T-helper 2 cell treated with Interferon-gamma antibody and Interleukin-4, amounts not matched to agents 5 μg/mL and 100 μg/mL, for 36 hours (primary cell): Measurements from ENCODE around the gene APOBEC3F.
A peak's percentile ranks its signal among the peaks of the same experiment; 100 is the strongest.
"Not testable (repeated sequence)": the region's sequence is repeated elsewhere in the genome, so short reads cannot be mapped to it uniquely, and the experiment has no call there.

Experiments
- DNase-seq: peaks from one replicate; pipeline ENCODE4 v3.0.0; 2021; ENCODE audit warnings: low spot score
- H3K27ac Mint-ChIP-seq: one replicate; pipeline ENCODE4 v1.8.0; 2021; ENCODE audit warnings: mild to moderate bottlenecking, mixed read lengths
- H3K27me3 Mint-ChIP-seq: one replicate; pipeline ENCODE4 v1.8.0; 2021; ENCODE audit warnings: low read depth, mixed read lengths
- H3K36me3 Mint-ChIP-seq: one replicate; pipeline ENCODE4 v1.8.0; 2021; ENCODE audit warnings: low read depth, mixed read lengths
- H3K4me1 Mint-ChIP-seq: one replicate; pipeline ENCODE4 v1.8.0; 2021; ENCODE audit warnings: low read depth, mixed read lengths
- H3K4me3 Mint-ChIP-seq: one replicate; pipeline ENCODE4 v1.8.0; 2022; ENCODE audit warnings: mild to moderate bottlenecking, moderate library complexity, mixed read lengths
- H3K9me3 Mint-ChIP-seq: one replicate; pipeline ENCODE4 v1.8.0; 2021; ENCODE audit warnings: mixed read lengths

The APOBEC3F gene

DNA sequence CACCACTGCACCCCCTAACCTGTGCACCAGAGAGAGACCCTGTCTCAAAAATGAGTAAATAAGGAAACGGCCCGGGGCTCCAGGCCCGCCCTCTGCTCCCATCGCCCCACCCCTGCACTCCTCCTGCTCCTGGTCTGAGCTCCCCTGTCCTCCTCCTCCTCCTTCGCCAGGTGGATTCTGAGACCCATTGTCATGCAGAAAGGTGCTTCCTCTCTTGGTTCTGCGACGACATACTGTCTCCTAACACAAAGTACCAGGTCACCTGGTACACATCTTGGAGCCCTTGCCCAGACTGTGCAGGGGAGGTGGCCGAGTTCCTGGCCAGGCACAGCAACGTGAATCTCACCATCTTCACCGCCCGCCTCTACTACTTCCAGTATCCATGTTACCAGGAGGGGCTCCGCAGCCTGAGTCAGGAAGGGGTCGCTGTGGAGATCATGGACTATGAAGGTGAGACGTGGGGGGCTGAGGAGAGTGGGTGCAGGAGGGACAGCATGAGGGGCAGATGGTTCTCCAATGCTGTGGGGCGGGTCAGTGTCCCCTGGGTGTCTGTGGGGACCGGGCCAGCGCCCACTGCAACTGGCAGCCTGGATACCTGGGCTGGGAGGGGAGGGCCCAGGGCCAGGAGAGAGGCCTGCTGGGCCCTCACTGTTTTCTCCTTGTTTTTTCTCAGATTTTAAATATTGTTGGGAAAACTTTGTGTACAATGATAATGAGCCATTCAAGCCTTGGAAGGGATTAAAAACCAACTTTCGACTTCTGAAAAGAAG lies 22.9 kb upstream of the APOBEC3F start:
- DNase-seq, result no peak
- H3K27me3 Mint-ChIP-seq, result no peaks in the 10 kb centered on the region
- no peaks in the 10 kb centered on the region for H3K9me3 Mint-ChIP-seq
- H3K36me3 Mint-ChIP-seq, result peaks cover 30% of the 10 kb centered on the region
- H3K4me1 Mint-ChIP-seq, result peaks cover 30% of the 10 kb centered on the region
- H3K27ac Mint-ChIP-seq, result no peak overlapping the region
- H3K4me3 Mint-ChIP-seq, result no peak overlapping the region

DNA sequence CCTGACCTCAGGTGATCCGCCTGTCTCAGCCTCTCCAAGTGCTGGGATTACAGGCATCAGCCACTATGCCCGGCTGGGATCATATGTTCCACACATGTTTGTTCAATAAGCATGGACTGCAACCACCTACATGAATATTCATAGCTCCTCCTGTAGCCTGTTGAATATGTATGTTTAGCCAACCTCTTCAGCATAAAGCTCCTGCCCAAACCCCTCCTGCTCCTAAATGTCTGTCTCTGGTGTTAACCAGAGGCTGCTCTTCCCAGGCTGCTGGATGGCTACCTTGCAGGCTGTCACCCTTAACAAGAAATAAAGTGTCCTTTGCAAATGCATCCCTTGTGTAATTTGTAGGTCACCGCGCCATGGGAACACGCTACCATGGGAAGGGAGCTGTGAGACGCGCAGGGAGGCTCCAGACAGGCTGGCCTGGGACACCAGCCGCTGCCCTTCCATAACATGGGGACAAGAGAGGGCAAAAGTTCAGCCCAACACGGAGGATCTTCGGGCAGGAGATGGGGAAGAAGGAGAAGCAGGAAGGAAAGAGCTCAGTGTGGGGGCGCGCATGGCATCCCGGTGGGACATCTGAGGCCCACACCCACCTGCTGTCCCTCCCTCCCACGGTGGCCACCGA lies 20.5 kb upstream of the APOBEC3F start:
- Mint-ChIP-seq H3K36me3 (peaks cover 37% of the 10 kb centered on the region), H3K4me1 (peaks cover 38% of the 10 kb centered on the region), H3K4me3 (peak overlapping the region; percentile 95), H3K27ac (peak overlapping the region; percentile 93)
- DNase-seq, H3K27me3 Mint-ChIP-seq, H3K9me3 Mint-ChIP-seq: not testable (repeated sequence)

GRCh38 chr22:39021552-39022250 lies 19.0 kb upstream of the APOBEC3F start:
- Mint-ChIP-seq H3K36me3 (peaks cover 43% of the 10 kb centered on the region), H3K4me3 (peak overlapping the region; percentile 95), H3K9me3 (no peaks in the 10 kb centered on the region), H3K27me3 (no peaks in the 10 kb centered on the region), H3K4me1 (peaks cover 38% of the 10 kb centered on the region), H3K27ac (peak overlapping the region; percentile 93)
- DNase-seq, result no peak

DNA sequence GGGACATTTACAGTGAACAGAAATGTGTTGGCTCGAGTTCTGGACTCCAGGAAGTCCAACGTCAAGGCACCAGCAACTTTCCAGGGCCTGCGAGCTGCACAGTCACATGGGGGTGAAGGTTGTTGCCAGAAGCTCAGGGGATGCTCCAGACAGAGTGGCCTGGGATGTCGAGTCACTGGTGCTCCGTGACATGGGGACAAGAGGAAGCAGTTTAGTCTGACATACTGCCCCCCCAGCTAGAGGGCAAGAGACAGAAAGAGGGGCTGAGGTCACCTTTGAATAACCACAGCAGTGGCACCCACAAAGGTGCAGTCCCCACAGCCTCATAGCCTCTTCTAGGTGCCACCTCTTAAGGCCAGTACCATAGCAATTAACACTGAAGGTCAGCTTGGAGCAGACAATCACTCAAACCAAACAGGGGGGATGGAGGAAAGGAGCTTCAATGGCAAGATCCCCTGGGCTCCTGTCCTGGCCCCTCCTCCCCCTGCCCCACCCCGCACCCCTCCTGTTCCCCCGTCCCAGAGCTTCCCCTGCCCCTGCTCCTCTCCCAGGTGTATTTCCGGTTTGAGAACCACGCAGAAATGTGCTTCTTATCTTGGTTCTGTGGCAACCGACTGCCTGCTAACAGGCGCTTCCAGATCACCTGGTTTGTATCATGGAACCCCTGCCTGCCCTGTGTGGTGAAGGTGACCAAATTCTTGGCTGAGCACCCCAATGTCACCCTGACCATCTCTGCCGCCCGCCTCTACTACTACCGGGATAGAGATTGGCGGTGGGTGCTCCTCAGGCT lies 15.9 kb upstream of the APOBEC3F start:
- H3K27me3 Mint-ChIP-seq, result no peaks in the 10 kb centered on the region

GRCh38 chr22:39026509-39027150 lies 14.0 kb upstream of the APOBEC3F start:
- no peak for DNase-seq
- peaks cover 35% of the 10 kb centered on the region for H3K36me3 Mint-ChIP-seq
- no peaks in the 10 kb centered on the region for H3K27me3 Mint-ChIP-seq
- H3K4me1 Mint-ChIP-seq, result peaks cover 39% of the 10 kb centered on the region
- H3K27ac Mint-ChIP-seq, result peak overlapping the region; percentile 49
- H3K4me3 Mint-ChIP-seq, result no peak overlapping the region
- no peaks in the 10 kb centered on the region for H3K9me3 Mint-ChIP-seq

More for the DNA sequence above, 15.9 kb upstream of the APOBEC3F start:
- no peak for DNase-seq
- H3K9me3 Mint-ChIP-seq, result no peaks in the 10 kb centered on the region
- peak overlapping the region; percentile 63 for H3K4me3 Mint-ChIP-seq
- peaks cover 45% of the 10 kb centered on the region for H3K4me1 Mint-ChIP-seq
- peaks cover 35% of the 10 kb centered on the region for H3K36me3 Mint-ChIP-seq
- H3K27ac Mint-ChIP-seq, result peak overlapping the region; percentile 62

- peak overlapping the region; percentile 49 for H3K27ac Mint-ChIP-seq
- no peak overlapping the region for H3K4me3 Mint-ChIP-seq
Observed at GRCh38 chr22:39027717-39028116, 12.9 kb upstream of the APOBEC3F start.

GRCh38 chr22:39028281-39028680 lies 12.4 kb upstream of the APOBEC3F start:
- Mint-ChIP-seq H3K27me3 (no peaks in the 10 kb centered on the region), H3K27ac (no peak overlapping the region), H3K4me1 (peaks cover 28% of the 10 kb centered on the region), H3K9me3 (no peaks in the 10 kb centered on the region), H3K4me3 (no peak overlapping the region), H3K36me3 (peaks cover 34% of the 10 kb centered on the region)
- no peak for DNase-seq

More at GRCh38 chr22:39027717-39028116, 12.9 kb upstream of the APOBEC3F start:
- peaks cover 30% of the 10 kb centered on the region for H3K36me3 Mint-ChIP-seq
- H3K27me3 Mint-ChIP-seq, result no peaks in the 10 kb centered on the region
- no peak for DNase-seq
- peaks cover 29% of the 10 kb centered on the region for H3K4me1 Mint-ChIP-seq
- H3K9me3 Mint-ChIP-seq, result no peaks in the 10 kb centered on the region

GRCh38 chr22:39029227-39029626 lies 11.4 kb upstream of the APOBEC3F start:
- H3K27me3 Mint-ChIP-seq, result no peaks in the 10 kb centered on the region
- H3K9me3 Mint-ChIP-seq, result no peaks in the 10 kb centered on the region
- DNase-seq, result no peak
- peaks cover 23% of the 10 kb centered on the region for H3K4me1 Mint-ChIP-seq
- peaks cover 32% of the 10 kb centered on the region for H3K36me3 Mint-ChIP-seq
- no peak overlapping the region for H3K4me3 Mint-ChIP-seq
- no peak overlapping the region for H3K27ac Mint-ChIP-seq

DNA sequence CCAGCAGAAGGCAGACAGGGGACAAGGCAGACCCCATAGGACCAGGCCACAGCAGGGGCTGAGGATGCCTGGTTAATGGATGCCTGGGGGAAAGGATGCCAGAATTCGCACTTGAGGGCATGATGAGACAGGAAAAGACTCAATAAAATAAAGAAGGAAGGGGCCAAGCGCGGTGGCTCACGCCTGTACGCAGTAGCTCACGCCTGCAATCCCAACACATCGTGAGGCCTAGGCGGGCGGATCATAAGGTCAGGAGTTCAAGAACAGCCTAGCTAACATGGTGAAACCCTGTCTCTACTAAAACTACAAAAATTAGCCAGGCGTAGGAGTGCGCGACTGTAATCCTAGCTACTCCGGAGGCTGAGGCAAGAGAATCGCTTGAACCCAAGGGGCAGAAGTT lies 10.0 kb upstream of the APOBEC3F start:
- no peak for DNase-seq
- Mint-ChIP-seq H3K27me3 (no peaks in the 10 kb centered on the region), H3K36me3 (peaks cover 21% of the 10 kb centered on the region), H3K27ac (no peak overlapping the region), H3K4me1 (peaks cover 11% of the 10 kb centered on the region), H3K4me3 (no peak overlapping the region), H3K9me3 (no peaks in the 10 kb centered on the region)

DNA sequence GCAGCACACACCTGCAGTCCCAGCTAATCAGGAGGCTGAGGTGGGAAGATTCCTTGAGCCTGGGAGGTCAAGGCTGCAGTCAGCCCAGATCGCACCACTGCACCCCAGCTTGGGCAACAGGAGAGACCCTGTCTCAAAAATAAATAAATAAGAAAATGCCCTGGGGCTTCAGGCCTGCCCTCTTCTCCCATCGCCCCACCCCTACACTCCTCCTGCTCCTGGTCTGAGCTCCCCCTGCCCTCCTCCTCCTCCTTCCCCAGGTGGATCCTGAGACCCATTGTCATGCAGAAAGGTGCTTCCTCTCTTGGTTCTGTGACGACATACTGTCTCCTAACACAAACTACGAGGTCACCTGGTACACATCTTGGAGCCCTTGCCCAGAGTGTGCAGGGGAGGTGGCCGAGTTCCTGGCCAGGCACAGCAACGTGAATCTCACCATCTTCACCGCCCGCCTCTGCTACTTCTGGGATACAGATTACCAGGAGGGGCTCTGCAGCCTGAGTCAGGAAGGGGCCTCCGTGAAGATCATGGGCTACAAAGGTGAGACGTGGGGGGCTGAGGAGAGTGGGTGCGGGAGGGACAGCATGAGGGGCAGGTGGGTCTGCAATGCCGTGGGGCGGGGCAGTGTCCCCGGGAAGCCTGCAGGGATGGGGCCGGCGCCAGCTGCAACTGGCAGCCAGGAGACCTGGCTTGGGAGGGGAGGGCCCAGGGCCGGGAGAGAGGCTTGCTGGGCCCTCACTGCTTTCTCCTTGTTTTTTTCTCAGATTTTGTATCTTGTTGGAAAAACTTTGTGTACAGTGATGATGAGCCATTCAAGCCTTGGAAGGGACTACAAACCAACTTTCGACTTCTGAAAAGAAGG lies 9.0 kb upstream of the APOBEC3F start:
- H3K27me3 Mint-ChIP-seq, H3K9me3 Mint-ChIP-seq, H3K27ac Mint-ChIP-seq, DNase-seq, H3K4me1 Mint-ChIP-seq, H3K4me3 Mint-ChIP-seq: not testable (repeated sequence)
- peaks cover 16% of the 10 kb centered on the region for H3K36me3 Mint-ChIP-seq

- not testable (repeated sequence) for H3K27me3 Mint-ChIP-seq, H3K9me3 Mint-ChIP-seq, DNase-seq, H3K27ac Mint-ChIP-seq, H3K4me3 Mint-ChIP-seq
- Mint-ChIP-seq H3K36me3 (peaks cover 14% of the 10 kb centered on the region), H3K4me1 (peaks cover 15% of the 10 kb centered on the region)
Observed at GRCh38 chr22:39037071-39037470, 3.6 kb upstream of the APOBEC3F start.

- H3K4me1 Mint-ChIP-seq, result peaks cover 15% of the 10 kb centered on the region
- H3K9me3 Mint-ChIP-seq, result no peaks in the 10 kb centered on the region
- no peaks in the 10 kb centered on the region for H3K27me3 Mint-ChIP-seq
- H3K36me3 Mint-ChIP-seq, result peaks cover 4% of the 10 kb centered on the region
- no peak for DNase-seq
- peak overlapping the region; percentile 76 for H3K27ac Mint-ChIP-seq
- H3K4me3 Mint-ChIP-seq, result peak overlapping the region; percentile 92
Observed at GRCh38 chr22:39039306-39040126, 1.1 kb upstream of the APOBEC3F start.
